NOMO-1 treated with dmso at 0.1 percent for 144 hours (cell line): ENCODE measurements around the gene GSG1L.
"Not testable (repeated sequence)": the region's sequence is repeated elsewhere in the genome, so short reads cannot be mapped to it uniquely, and the experiment has no call there.

ENCODE experiments used
- DNase-seq: peaks from one replicate; lab custom pipeline; 2025; ENCODE audit not compliant: unreplicated experiment; lab: John Stamatoyannopoulos, UW

GSG1L gene

DNA sequence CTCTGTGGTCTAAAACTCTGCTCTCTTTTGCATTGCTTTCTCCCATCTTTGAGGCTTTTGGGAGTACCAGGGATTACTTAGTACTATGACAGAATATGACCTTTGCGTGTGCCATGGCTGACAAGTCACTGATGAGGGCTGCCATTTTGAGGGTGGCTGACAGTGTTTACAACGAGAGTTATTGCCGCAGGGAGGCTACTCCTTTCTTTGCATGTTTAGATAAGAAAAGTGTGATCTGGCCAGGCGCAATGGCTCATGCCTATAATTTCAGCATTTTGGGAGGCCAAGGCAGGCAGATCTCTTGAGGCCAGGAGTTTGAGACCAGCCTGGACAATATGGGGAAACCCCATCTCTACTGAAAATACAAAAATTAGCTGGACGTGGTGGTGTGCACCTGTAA lies 77.5 kb downstream of the GSG1L start:
- DNase-seq, result no peak

GRCh38 chr16:27984121-27984520 lies 79.4 kb downstream of the GSG1L start:
- no peak for DNase-seq

- no peak for DNase-seq
Measured at GRCh38 chr16:27983244-27983643, 80.3 kb downstream of the GSG1L start.

DNA sequence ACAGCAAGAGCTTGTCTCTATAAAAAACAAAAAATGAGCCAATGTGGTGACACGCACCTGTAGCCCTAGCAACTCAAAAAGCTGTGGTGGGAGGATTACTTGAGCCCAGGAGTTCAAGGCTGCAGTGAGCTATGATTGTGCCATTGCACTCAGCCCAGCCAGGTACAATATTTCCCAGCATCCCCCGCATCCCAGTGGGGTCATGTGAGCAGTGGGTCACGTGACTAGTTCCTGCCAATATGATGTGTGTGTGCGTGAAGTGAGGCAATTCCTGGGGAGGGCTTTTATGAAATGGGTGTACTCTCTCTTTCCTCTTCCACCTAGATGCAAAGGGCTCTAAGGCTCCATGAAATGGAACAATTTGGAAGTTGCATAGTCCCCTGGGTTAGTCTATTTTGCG lies 81.3 kb downstream of the GSG1L start:
- DNase-seq, result no peak

DNA sequence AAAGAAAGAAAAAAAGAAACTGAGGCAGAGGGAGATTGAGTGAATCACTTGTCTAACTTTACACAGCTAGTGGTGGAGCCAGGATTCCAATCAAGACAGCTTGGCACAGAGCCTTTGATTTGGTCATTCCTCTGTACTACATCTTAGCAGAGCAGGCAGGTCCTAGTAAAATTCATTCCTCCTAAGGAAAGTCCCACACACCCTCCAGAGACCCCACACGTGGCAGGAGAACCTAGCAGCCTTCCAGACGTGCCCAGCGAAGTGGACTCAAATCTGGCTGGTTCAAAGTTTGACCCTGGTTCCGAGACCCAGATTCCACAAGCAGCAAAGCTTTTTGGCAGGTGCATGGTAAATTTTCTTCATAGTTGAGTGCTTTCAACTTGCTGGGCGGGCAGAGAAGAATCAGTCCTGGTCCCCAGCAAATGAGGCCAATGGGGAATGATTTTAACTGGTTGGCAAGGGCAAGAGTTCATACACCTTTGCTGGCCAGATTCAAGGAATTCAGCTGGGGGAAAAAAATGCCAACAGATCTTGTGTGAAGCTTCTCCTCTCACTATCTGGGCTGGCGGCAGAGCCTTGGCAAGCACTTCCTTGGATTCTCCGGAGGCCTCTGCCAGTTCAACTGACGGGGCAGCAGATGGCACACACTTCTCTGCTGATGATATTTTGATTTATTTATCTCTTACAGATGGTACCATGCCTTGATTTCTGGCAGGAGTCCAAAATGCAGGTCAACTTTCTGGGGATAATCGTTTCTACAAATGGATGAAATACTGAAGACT lies 82.4 kb downstream of the GSG1L start:
- no peak for DNase-seq

DNA sequence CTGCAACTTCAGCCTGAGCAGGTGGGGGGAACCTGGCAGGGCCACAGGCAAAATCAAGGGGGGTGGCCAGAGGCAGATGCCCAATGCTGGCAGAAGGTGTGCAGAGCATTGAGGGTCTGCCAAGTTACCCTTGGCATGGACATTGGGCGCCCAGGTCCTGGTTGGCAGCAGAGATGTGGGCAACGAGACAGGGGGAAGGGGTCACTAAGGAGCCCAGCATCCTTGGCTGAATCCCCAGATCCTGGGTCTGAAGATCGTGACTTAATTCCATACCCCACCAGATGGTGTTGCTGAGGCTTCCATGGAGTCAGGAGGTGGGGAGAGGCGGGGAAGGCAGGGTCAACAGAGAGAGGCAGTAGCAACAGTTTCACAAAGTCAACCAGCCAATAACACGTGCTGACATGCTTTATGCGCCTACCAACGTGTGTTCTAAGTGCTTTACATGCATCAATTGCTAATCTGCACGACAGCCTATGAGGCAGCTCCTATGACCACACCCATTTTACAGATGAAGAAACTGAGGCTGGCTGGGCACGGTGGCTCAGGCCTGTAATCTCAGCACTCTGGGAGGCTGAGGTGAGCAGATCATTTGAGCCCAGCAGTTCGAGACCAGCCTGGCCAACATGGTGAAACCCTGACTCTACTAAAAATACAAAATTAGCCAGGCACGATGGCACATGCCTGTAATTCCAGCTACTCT lies 83.3 kb downstream of the GSG1L start:
- DNase-seq, result no peak

- not testable (repeated sequence) for DNase-seq
Measured at GRCh38 chr16:27979668-27980067, 83.8 kb downstream of the GSG1L start.

DNA sequence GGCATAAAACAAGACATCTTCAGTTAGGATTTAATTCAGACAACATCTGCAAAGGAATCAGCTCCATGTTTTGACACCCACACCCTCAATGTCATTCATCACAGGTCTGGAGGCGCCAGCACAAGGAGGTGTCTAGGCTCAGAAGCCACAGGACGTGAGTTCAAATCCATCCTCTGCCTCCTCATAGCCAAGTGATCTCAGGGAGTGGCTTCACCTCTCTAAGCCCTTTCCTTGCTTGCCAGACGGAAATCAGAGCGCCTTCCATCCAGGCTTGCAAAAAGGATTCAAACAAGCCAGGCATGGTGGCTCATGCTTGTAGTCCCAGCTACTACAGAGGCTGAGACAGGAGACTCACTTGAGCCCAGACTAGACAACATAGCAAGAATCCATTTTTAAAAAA lies 84.6 kb downstream of the GSG1L start:
- no peak for DNase-seq

DNA sequence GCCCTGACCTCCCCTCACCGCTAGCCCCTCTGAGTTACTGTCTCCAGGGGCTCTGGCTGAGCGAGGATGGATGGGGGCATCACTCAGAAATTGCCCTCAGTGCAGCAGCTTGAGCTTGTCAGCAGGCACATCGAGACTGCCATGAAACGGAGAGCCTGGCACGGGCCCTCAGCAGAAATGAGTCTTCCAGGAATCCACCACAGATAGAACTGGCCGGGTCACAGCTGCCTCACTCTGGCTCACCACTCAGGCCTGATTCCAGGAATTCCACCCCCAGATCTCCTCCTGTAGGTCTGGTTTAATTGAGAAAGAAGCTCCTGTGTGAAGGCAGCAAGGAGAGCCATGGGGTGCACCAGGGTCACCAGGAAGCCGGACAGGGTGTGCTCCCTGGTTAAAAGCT lies 85.5 kb downstream of the GSG1L start:
- no peak for DNase-seq

DNA sequence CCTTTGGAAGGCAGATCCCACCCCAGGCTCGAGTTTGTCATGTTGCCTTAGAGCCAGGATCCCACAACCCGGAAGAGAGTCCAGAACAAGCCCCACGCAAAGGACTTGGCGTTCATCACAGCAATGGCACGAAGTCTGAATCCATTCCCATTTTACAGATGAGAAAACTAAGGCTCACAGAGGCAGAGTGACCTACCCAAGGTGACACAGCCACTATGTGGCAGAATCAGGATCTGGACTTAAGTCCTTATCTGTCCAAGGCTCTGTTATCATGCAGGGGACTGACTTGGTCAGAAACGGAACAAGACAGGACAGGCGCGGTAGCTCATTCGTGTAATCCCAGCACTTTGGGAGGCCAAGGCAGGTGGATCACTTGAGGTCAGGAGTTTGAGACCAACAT lies 86.5 kb downstream of the GSG1L start:
- DNase-seq, result no peak

GRCh38 chr16:27974896-27975540 lies 88.5 kb downstream of the GSG1L start:
- no peak for DNase-seq

GRCh38 chr16:27973678-27974077 lies 89.8 kb downstream of the GSG1L start:
- DNase-seq, result no peak

GRCh38 chr16:27972500-27972899 lies 91.0 kb downstream of the GSG1L start:
- no peak for DNase-seq

- DNase-seq, result no peak
Measured at GRCh38 chr16:27969574-27969973, 93.9 kb downstream of the GSG1L start.

DNA sequence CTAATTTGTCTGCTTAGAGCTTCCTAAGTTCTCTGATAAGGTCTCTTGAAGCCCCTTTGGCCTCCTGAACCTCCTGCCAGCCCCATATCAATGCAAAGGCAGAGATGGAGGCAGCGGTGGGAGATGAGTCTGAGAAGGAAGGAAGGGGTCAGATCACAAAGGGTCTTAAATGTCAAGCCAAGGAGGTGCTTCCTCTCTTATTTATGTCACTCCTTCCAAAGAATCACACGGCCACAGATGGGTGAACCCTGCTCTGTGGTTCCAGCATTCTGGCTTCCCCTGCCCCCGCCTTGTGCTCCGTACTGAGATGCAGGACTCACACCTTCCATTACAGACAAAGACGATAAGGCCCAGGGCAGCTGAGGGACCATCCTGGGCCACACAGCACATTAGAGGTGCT lies 96.3 kb downstream of the GSG1L start:
- no peak for DNase-seq

- DNase-seq, result no peak
Measured at GRCh38 chr16:27966756-27967155, 96.8 kb downstream of the GSG1L start.

- DNase-seq, result no peak
Measured at GRCh38 chr16:27965801-27966200, 97.7 kb downstream of the GSG1L start.

- no peak for DNase-seq
Measured at GRCh38 chr16:27963471-27963965, 100.0 kb downstream of the GSG1L start.

- no peak for DNase-seq
Measured at GRCh38 chr16:27962197-27962596, 101.3 kb downstream of the GSG1L start.

- DNase-seq, result no peak
Measured at GRCh38 chr16:27961296-27961620, 102.3 kb downstream of the GSG1L start.

GRCh38 chr16:27960619-27961295 lies 102.8 kb downstream of the GSG1L start:
- DNase-seq, result no peak

DNA sequence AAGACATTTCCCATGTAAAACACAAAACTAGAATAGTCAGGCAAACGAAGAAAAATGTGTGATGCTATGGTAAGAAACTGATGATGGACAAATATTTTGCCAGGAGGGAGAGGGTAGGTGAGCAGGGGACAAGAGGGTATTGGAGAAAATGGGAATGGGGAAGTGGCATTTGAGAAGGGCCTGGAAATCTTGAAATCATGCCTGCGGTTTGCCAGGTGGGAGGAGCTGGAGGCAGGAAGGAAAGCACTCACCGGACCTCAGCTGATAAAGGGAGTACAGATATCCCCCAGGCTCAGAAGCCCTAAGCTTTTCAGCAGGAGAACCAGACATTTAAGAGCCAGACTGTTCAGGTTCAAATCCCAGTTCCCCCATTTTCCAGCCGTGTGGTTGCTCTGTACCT lies 103.6 kb downstream of the GSG1L start:
- DNase-seq, result no peak
